Mesenchymal stem cell (in vitro differentiated cells and primary cell): ENCODE data around the gene TLE7.
A peak's percentile ranks its signal among the peaks of the same experiment; 100 is the strongest.

ENCODE experiments used
- DNase-seq: peaks from one replicate; pipeline ENCODE4 v3.0.0-alpha.2; 2013
- H2AFZ ChIP-seq: one replicate; pipeline ENCODE4 v1.6.1; 2013; ENCODE audit warnings: low read depth, mild to moderate bottlenecking, control low read depth, inconsistent platforms, low read length, moderate library complexity
- H2AK5ac ChIP-seq: 2 replicates; pipeline ENCODE4 v1.6.1; 2013; ENCODE audit warnings: low read length, moderate library complexity, mild to moderate bottlenecking, inconsistent platforms; ENCODE audit not compliant: severe bottlenecking
- H2BK120ac ChIP-seq: one replicate; pipeline ENCODE4 v1.6.1; 2013; ENCODE audit warnings: low read depth, mild to moderate bottlenecking, inconsistent platforms, low read length, moderate library complexity
- H2BK12ac ChIP-seq, 2 experiments: one replicate each; pipeline ENCODE4 v1.6.1; 2013; ENCODE audit warnings: inconsistent platforms in 2 of 2, low read length in 2 of 2, mild to moderate bottlenecking in 2 of 2, moderate library complexity in 2 of 2, control low read depth in 1 of 2
- H2BK15ac ChIP-seq: one replicate; pipeline ENCODE4 v1.6.1; 2013; ENCODE audit warnings: mild to moderate bottlenecking, low read depth, inconsistent platforms; ENCODE audit not compliant: poor library complexity, severe bottlenecking
- H2BK5ac ChIP-seq: 2 replicates; pipeline ENCODE4 v1.6.1; 2013; ENCODE audit warnings: low read depth, mild to moderate bottlenecking, low read length, control low read depth, inconsistent platforms; ENCODE audit not compliant: poor library complexity, severe bottlenecking
- H3K14ac ChIP-seq, 2 experiments: one replicate each; pipeline ENCODE4 v1.6.1; 2013; ENCODE audit warnings: inconsistent platforms in 2 of 2, low read length in 2 of 2, control low read depth in 1 of 2, mild to moderate bottlenecking in 1 of 2, moderate library complexity in 1 of 2
- H3K18ac ChIP-seq, 2 experiments: one replicate each; pipeline ENCODE4 v1.6.1; 2013; ENCODE audit warnings: inconsistent platforms in 2 of 2, low read length in 2 of 2, control low read depth in 1 of 2, low read depth in 1 of 2, mild to moderate bottlenecking in 1 of 2
- H3K23ac ChIP-seq, 2 experiments: one replicate each; pipeline ENCODE4 v1.6.1; 2013; ENCODE audit warnings: inconsistent platforms in 2 of 2, low read length in 2 of 2, mild to moderate bottlenecking in 2 of 2, moderate library complexity in 2 of 2, control low read depth in 1 of 2
- H3K27ac ChIP-seq: 2 replicates; pipeline ENCODE4 v1.5.1; 2013; ENCODE audit warnings: mild to moderate bottlenecking, moderate library complexity, low read length, control low read depth, inconsistent platforms; ENCODE audit not compliant: poor library complexity, severe bottlenecking
- H3K27me3 ChIP-seq, 2 experiments: 2 replicates each; pipeline versions ENCODE4 v1.6.1 to v1.7.0; 2013; ENCODE audit warnings: low read length in 2 of 2, mild to moderate bottlenecking in 2 of 2, moderate library complexity in 2 of 2, control low read depth in 1 of 2, inconsistent platforms in 1 of 2; ENCODE audit not compliant: control insufficient read depth in 1 of 2, insufficient read depth in 1 of 2
- H3K36me3 ChIP-seq, 2 experiments: 2 replicates each; pipeline versions ENCODE4 v1.6.1 to v1.7.0; 2013; ENCODE audit warnings: low read length in 2 of 2, control low read depth in 1 of 2, inconsistent platforms in 1 of 2, low read depth in 1 of 2, mild to moderate bottlenecking in 1 of 2; ENCODE audit not compliant: insufficient read depth in 2 of 2, control insufficient read depth in 1 of 2
- H3K4ac ChIP-seq, 2 experiments: one replicate each; pipeline ENCODE4 v1.6.1; 2013; ENCODE audit warnings: inconsistent platforms in 2 of 2, low read length in 2 of 2, mild to moderate bottlenecking in 2 of 2, moderate library complexity in 2 of 2, control low read depth in 1 of 2, low read depth in 1 of 2
- H3K4me1 ChIP-seq: 2 replicates; pipeline ENCODE4 v1.6.1; 2013; ENCODE audit warnings: low read depth, low read length, control low read depth; ENCODE audit not compliant: control insufficient read depth, insufficient read depth
- H3K4me2 ChIP-seq: 2 replicates; pipeline ENCODE4 v1.6.1; 2013; ENCODE audit warnings: low read length, mild to moderate bottlenecking, inconsistent platforms; ENCODE audit not compliant: poor library complexity, severe bottlenecking
- H3K4me3 ChIP-seq, 2 experiments: 2 replicates each; pipeline versions ENCODE4 v1.5.1 to v1.7.0; 2013; ENCODE audit warnings: low read length in 2 of 2, mild to moderate bottlenecking in 2 of 2, control low read depth in 1 of 2, low read depth in 1 of 2; ENCODE audit not compliant: insufficient read depth in 1 of 2
- H3K79me1 ChIP-seq: replicated peaks from 2 replicates; pipeline ENCODE4 v1.6.1; 2013; ENCODE audit warnings: mild to moderate bottlenecking, control low read depth, low read length, inconsistent platforms; ENCODE audit not compliant: poor library complexity, severe bottlenecking
- H3K9ac ChIP-seq: 2 replicates; pipeline ENCODE4 v1.7.0; 2013; ENCODE audit warnings: mild to moderate bottlenecking, low read length, moderate library complexity
- H3K9me3 ChIP-seq: 2 replicates; pipeline ENCODE4 v1.7.0; 2013; ENCODE audit warnings: mild to moderate bottlenecking, low read length; ENCODE audit not compliant: control insufficient read depth
- H4K8ac ChIP-seq: one replicate; pipeline ENCODE4 v1.6.1; 2013; ENCODE audit warnings: inconsistent platforms, mild to moderate bottlenecking, low read length, moderate library complexity
- H4K91ac ChIP-seq: one replicate; pipeline ENCODE4 v1.6.1; 2013; ENCODE audit warnings: mild to moderate bottlenecking, low read length, inconsistent platforms
- WGBS: methylation state at CpG from one replicate; pipeline ENCODE4 v1.1.7; 2013; ENCODE audit warnings: mixed read lengths; 5-methylcytosine and 5-hydroxymethylcytosine counted together

The TLE7 gene

DNA sequence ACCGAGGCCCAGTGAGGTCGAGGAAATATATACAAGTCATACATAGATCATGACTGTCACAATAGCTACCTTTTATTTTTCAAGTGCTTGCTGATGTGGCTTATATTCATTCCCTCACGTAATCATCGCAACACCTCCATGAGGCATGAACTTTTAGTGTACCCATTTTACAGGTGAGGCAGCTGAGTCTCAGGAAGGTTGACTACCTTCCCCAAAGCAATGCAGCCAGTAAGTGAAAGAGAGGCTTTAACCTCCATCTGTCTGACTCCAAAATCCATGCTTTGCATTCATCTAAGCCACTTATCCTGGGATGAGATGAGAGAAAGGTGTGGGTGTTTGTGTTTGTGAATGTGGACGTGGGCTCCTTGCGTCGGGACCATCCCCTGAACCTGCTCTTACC is 52.5 kb downstream of the TLE7 start:
- Histone ChIP-seq H2BK120ac (no peak overlapping the region), H4K8ac (no peak overlapping the region), H3K4me2 (no peak overlapping the region), H3K79me1 (no peaks in the 10 kb centered on the region), H3K14ac (no peak overlapping the region), H3K18ac (no peak overlapping the region), H3K23ac (no peak overlapping the region), H4K91ac (no peak overlapping the region), H3K4me3 (no peak overlapping the region), H3K4ac (no peak overlapping the region), H2AFZ (no peak overlapping the region), H2BK15ac (no peak overlapping the region), H2AK5ac (no peak overlapping the region), H3K9me3 (no peaks in the 10 kb centered on the region), H3K4me1 (no peaks in the 10 kb centered on the region), H2BK12ac (no peak overlapping the region), H2BK5ac (no peak overlapping the region), H3K9ac (no peak overlapping the region), H3K36me3 (no peaks in the 10 kb centered on the region), H3K27ac (no peak overlapping the region), H3K27me3 (peaks cover 0 to 48% of the 10 kb centered on the region in 2 experiments)
- no peak for DNase-seq
- WGBS = 95% methylated on average over 3 of the region's 7 CpGs

DNA sequence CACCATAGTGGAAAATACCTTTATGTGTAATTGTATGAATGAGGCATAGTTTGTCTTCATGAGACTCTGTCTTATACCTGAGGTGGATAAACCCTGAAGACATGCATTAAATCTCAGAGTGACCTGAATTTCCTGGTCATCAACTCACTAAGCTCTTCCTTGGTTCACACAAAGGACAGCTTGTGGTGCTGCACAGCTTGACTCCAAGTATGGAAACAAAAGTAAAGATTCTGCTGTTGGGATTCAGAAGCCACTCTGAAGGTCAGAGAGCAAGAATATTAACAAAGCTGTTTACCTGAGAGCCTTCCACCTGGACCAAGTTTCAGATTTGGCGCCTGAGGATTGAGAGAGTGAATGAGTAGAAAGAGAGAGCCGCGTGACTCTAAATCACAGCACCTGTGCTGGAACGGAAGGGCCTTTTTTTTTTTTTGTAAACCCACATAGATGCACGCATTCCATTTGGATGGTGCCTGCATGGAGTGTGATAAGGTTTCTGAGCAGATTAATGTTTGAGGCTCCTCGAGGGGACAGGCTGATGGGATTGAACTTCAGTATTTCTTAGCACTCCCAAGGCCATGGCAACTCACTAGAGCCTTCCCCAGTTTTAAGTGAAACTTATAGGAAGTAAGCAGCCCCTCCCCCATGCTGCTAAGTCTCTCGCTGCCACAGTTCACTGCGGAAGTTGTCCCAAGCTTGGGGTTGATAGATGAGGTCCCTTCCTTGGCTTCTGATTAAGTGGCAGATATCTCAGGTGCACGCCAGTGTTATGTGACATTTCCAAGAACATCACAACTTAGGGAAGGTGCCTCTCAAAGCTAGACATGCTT is 54.6 kb downstream of the TLE7 start:
- H2AFZ ChIP-seq = no peak overlapping the region
- no peak overlapping the region for H2AK5ac ChIP-seq
- no peak overlapping the region for H3K4ac ChIP-seq
- no peak overlapping the region for H2BK15ac ChIP-seq
- H3K18ac ChIP-seq = no peak overlapping the region
- no peak overlapping the region for H4K91ac ChIP-seq
- H3K9me3 ChIP-seq = no peaks in the 10 kb centered on the region
- 53% methylated on average over 7 of the region's 9 CpGs for WGBS
- H3K36me3 ChIP-seq = no peaks in the 10 kb centered on the region
- no peaks in the 10 kb centered on the region for H3K79me1 ChIP-seq
- no peak for DNase-seq
- no peak overlapping the region for H3K14ac ChIP-seq
- H3K4me3 ChIP-seq = no peak overlapping the region
- no peaks in the 10 kb centered on the region for H3K4me1 ChIP-seq
- H3K9ac ChIP-seq = no peak overlapping the region
- no peak overlapping the region for H3K4me2 ChIP-seq
- no peak overlapping the region for H2BK5ac ChIP-seq
- H3K23ac ChIP-seq = no peak overlapping the region
- H3K27ac ChIP-seq = no peak overlapping the region
- H2BK12ac ChIP-seq = no peak overlapping the region
- no peak overlapping the region for H2BK120ac ChIP-seq
- H3K27me3 ChIP-seq = peaks cover 0 to 44% of the 10 kb centered on the region in 2 experiments
- no peak overlapping the region for H4K8ac ChIP-seq

DNA sequence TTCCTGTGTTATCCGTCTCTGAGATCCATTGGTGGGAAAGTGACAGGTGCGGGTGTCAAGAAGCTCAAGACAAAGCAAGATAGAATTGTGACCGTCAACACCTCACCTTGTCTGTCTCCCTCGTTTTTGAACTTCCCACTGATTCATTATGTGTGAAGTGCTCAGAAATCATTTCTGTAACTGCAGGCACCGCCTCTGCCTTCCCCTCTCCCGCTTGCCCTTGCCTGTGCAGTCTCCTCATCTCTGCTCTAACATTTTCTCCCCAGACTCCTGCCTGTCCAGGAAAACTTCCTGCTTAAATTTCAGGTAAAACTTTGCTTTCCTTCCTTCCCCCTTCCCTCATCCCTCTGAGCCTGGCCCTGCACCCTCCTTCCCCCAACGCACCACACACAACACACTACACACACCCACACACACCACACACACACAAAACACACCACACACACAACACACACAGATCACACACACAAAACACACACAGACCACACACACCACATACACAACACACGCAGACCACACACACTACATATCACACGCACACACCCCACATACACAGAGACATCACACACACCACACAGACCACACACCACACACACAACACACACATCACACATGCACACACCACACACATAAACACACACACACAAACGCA is 57.7 kb downstream of the TLE7 start:
- no peak overlapping the region for H2BK12ac ChIP-seq
- no peak overlapping the region for H3K4me2 ChIP-seq
- H3K9ac ChIP-seq = no peak overlapping the region
- no peaks in the 10 kb centered on the region for H3K79me1 ChIP-seq
- WGBS = 81% methylated on average over 8 of the region's 10 CpGs
- peak overlapping the region in 1 of 2 experiments; percentile 23 for H3K14ac ChIP-seq
- no peak overlapping the region for H4K8ac ChIP-seq
- no peak overlapping the region for H3K27ac ChIP-seq
- H3K9me3 ChIP-seq = no peaks in the 10 kb centered on the region
- H2AK5ac ChIP-seq = no peak overlapping the region
- H3K27me3 ChIP-seq = peaks cover 0 to 60% of the 10 kb centered on the region in 2 experiments
- no peak overlapping the region for H4K91ac ChIP-seq
- no peak overlapping the region for H2BK5ac ChIP-seq
- H3K36me3 ChIP-seq = no peaks in the 10 kb centered on the region
- H3K4me1 ChIP-seq = no peaks in the 10 kb centered on the region
- no peak overlapping the region for H3K4me3 ChIP-seq
- H3K23ac ChIP-seq = no peak overlapping the region
- DNase-seq = no peak
- no peak overlapping the region for H2BK120ac ChIP-seq
- H2AFZ ChIP-seq = no peak overlapping the region
- no peak overlapping the region for H3K18ac ChIP-seq
- H2BK15ac ChIP-seq = no peak overlapping the region
- no peak overlapping the region for H3K4ac ChIP-seq

DNA sequence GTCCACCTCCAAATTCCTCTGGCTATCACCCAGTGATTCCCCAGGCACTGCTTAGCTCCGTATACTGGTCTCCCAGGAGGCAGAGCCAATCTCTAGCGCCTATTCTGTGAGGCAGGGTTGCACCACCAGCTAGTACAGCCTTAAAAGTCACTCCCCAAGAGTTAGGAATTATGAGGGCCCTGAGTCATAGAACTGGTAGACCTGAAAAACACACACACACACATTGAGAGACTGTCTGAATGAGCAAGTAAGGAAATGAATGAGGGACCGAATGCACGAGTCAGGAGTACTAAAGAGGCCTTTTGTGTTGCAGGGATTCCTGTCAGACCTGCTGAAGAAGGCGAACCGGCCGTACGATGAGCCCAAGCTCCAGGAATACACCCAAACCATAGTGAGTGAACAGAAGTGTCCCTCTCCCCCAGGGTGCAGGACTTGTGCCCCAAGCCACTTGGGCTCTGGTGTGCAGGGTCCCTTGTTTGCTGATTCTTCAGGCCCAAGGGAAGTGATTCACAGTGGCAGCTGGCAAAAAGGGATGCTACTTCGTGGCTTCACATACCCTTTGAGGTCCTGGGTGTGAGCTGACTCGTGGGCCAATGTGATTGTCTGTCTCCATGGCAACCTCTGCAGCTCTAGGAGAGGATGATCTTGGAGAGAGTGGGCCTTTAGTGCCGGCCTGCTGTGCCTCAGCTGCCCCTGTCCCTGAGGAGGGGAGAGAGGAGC is 58.6 kb downstream of the TLE7 start:
- Histone ChIP-seq H3K9ac (no peak overlapping the region), H3K4me1 (no peaks in the 10 kb centered on the region), H3K9me3 (no peaks in the 10 kb centered on the region), H2AFZ (no peak overlapping the region), H3K4me2 (no peak overlapping the region), H3K27me3 (peaks cover 0 to 60% of the 10 kb centered on the region in 2 experiments), H2BK12ac (no peak overlapping the region), H3K14ac (no peak overlapping the region), H2BK5ac (no peak overlapping the region), H2BK15ac (no peak overlapping the region), H3K18ac (no peak overlapping the region), H4K8ac (no peak overlapping the region), H3K4me3 (no peak overlapping the region), H2AK5ac (no peak overlapping the region), H2BK120ac (no peak overlapping the region), H4K91ac (no peak overlapping the region), H3K4ac (no peak overlapping the region), H3K79me1 (no peaks in the 10 kb centered on the region), H3K36me3 (no peaks in the 10 kb centered on the region), H3K27ac (no peak overlapping the region), H3K23ac (no peak overlapping the region)
- 72% methylated on average over 11 of the region's 11 CpGs for WGBS
- no peak for DNase-seq
